ENCODE measurements around the gene CNOT4. TPM values are rescaled to one million over a fixed set of nuclear protein-coding genes. Genes with fewer than 3 reads are reported as not detected.

CNOT4 gene
- total and polyA plus RNA-seq, 3 donors from 2014 or later: 38.2 to 56.7 (median 53.2) TPM

GRCh38 chr7:135391514-135391913 lies 118.4 kb downstream of the CNOT4 start:
- Histone ChIP-seq H3K4me1 (peaks cover 3% of the 10 kb centered on the region), H3K27me3 (no peaks in the 10 kb centered on the region), H3K36me3 (ENCODE audit: low read depth, missing control alignments) (no peaks in the 10 kb centered on the region), H3K27ac (no peak overlapping the region), H3K9me3 (no peaks in the 10 kb centered on the region), H3K4me3 (no peak overlapping the region)
- intact Hi-C loops (cut with DNase I; ENCODE audit: low total_unique reads): no loop called here
- no peak for TF ChIP-seq CTCF (IDR thresholded peaks at IDR 0.05)
- TF ChIP-seq POLR2A (IDR thresholded peaks at IDR 0.05): no peak
- no peak for DNase-seq
- WGBS, 2 donors: 84 to 93% methylated on average over 3 of the region's 3 CpGs

- Histone ChIP-seq H3K9me3 (no peaks in the 10 kb centered on the region), H3K27ac (no peak overlapping the region), H3K4me1 (peaks cover 3% of the 10 kb centered on the region), H3K36me3 (ENCODE audit: low read depth, missing control alignments) (no peaks in the 10 kb centered on the region), H3K27me3 (no peaks in the 10 kb centered on the region), H3K4me3 (no peak overlapping the region)
- intact Hi-C loops (cut with DNase I; ENCODE audit: low total_unique reads): no loop called here
- DNase-seq: no peak
- no peak for TF ChIP-seq POLR2A (IDR thresholded peaks at IDR 0.05)
- no peak for TF ChIP-seq CTCF (IDR thresholded peaks at IDR 0.05)
Measured at GRCh38 chr7:135390829-135391228, 119.1 kb downstream of the CNOT4 start.

GRCh38 chr7:135389971-135390370 lies 119.9 kb downstream of the CNOT4 start:
- Histone ChIP-seq H3K27ac (no peak overlapping the region), H3K4me1 (peaks cover 12% of the 10 kb centered on the region), H3K4me3 (no peak overlapping the region), H3K27me3 (no peaks in the 10 kb centered on the region), H3K36me3 (ENCODE audit: low read depth, missing control alignments) (no peaks in the 10 kb centered on the region), H3K9me3 (no peaks in the 10 kb centered on the region)
- peak; percentile 45 for DNase-seq
- intact Hi-C loops (cut with DNase I; ENCODE audit: low total_unique reads): no loop called here
- WGBS, 2 donors: 34 to 44% methylated on average over 3 of the region's 3 CpGs
- no peak for TF ChIP-seq CTCF (IDR thresholded peaks at IDR 0.05)
- TF ChIP-seq POLR2A (IDR thresholded peaks at IDR 0.05): no peak

GRCh38 chr7:135388616-135389015 lies 121.3 kb downstream of the CNOT4 start:
- TF ChIP-seq POLR2A (IDR thresholded peaks at IDR 0.05) (no peak), CTCF (IDR thresholded peaks at IDR 0.05) (no peak)
- no peak for DNase-seq
- Histone ChIP-seq H3K27me3 (no peaks in the 10 kb centered on the region), H3K36me3 (ENCODE audit: low read depth, missing control alignments) (no peaks in the 10 kb centered on the region), H3K4me1 (peaks cover 14% of the 10 kb centered on the region), H3K27ac (no peak overlapping the region), H3K4me3 (no peak overlapping the region), H3K9me3 (no peaks in the 10 kb centered on the region)
- intact Hi-C loops (cut with DNase I; ENCODE audit: low total_unique reads): no loop called here
- WGBS, 2 donors: 85 to 96% methylated on average over 3 of the region's 3 CpGs

- Histone ChIP-seq H3K4me3 (no peak overlapping the region), H3K4me1 (peaks cover 14% of the 10 kb centered on the region), H3K27ac (no peak overlapping the region), H3K27me3 (no peaks in the 10 kb centered on the region), H3K9me3 (no peaks in the 10 kb centered on the region), H3K36me3 (ENCODE audit: low read depth, missing control alignments) (no peaks in the 10 kb centered on the region)
- intact Hi-C loops (cut with DNase I; ENCODE audit: low total_unique reads): no loop called here
- DNase-seq: no peak
- no peak for TF ChIP-seq POLR2A (IDR thresholded peaks at IDR 0.05)
- no peak for TF ChIP-seq CTCF (IDR thresholded peaks at IDR 0.05)
- WGBS, 2 donors: 75 to 83% methylated on average over 2 of the region's 2 CpGs
Measured at GRCh38 chr7:135386776-135387175, 123.1 kb downstream of the CNOT4 start.
